Natural killer cell treated with Interleukin-12 subunit alpha and Interleukin-12 subunit beta and Interleukin-15 and Interleukin-18, amount 100 ng/mL, for 72 hours (primary cell): ENCODE measurements around the gene PIP5K1B. TPM values are rescaled to one million over a fixed set of nuclear protein-coding genes. Genes with fewer than 3 reads are reported as not detected.

ENCODE experiments used
- ATAC-seq, 2 donors: fragments of 150-1000 bp; cut with Tn5 transposase in 1 of 2; sonication (Bioruptor Pico), chemical (Tn5 transposase) in 1 of 2; 2 replicates each; pipeline ENCODE4 v1.10.0; 2021
- DNase-seq: peaks from one replicate; pipeline ENCODE4 v3.0.0; 2022; ENCODE audit warnings: low spot score
- H3K27ac Mint-ChIP-seq, 2 donors: 1 replicate in 1 of 2; 2 replicates in 1 of 2; pipeline ENCODE4 v1.8.0; 2022; ENCODE audit warnings: mixed read lengths in 2 of 2, mild to moderate bottlenecking in 1 of 2, moderate library complexity in 1 of 2
- H3K27me3 Mint-ChIP-seq, 2 donors: 1 replicate in 1 of 2; 2 replicates in 1 of 2; pipeline ENCODE4 v1.8.0; 2022; ENCODE audit warnings: mixed read lengths in 2 of 2
- H3K36me3 Mint-ChIP-seq: one replicate; pipeline ENCODE4 v1.8.0; 2022; ENCODE audit warnings: mixed read lengths
- H3K4me1 Mint-ChIP-seq, 2 donors: 1 replicate in 1 of 2; 2 replicates in 1 of 2; pipeline ENCODE4 v1.8.0; 2022; ENCODE audit warnings: low read depth in 2 of 2, mixed read lengths in 2 of 2, mild to moderate bottlenecking in 1 of 2
- H3K4me3 Mint-ChIP-seq: one replicate; pipeline ENCODE4 v1.8.0; 2022; ENCODE audit warnings: mixed read lengths
- H3K9me3 Mint-ChIP-seq: 2 replicates; pipeline ENCODE4 v1.8.0; 2022; ENCODE audit warnings: mixed read lengths
- total RNA-seq, 2 donors: library from RNA; stranded (reverse); gene quantifications; one replicate each; pipeline ENCODE4 v1.2.3, GENCODE V29; 2022

The PIP5K1B gene
- total RNA-seq, 2 donors from 2014 or later: 0.24 to 0.73 TPM

DNA sequence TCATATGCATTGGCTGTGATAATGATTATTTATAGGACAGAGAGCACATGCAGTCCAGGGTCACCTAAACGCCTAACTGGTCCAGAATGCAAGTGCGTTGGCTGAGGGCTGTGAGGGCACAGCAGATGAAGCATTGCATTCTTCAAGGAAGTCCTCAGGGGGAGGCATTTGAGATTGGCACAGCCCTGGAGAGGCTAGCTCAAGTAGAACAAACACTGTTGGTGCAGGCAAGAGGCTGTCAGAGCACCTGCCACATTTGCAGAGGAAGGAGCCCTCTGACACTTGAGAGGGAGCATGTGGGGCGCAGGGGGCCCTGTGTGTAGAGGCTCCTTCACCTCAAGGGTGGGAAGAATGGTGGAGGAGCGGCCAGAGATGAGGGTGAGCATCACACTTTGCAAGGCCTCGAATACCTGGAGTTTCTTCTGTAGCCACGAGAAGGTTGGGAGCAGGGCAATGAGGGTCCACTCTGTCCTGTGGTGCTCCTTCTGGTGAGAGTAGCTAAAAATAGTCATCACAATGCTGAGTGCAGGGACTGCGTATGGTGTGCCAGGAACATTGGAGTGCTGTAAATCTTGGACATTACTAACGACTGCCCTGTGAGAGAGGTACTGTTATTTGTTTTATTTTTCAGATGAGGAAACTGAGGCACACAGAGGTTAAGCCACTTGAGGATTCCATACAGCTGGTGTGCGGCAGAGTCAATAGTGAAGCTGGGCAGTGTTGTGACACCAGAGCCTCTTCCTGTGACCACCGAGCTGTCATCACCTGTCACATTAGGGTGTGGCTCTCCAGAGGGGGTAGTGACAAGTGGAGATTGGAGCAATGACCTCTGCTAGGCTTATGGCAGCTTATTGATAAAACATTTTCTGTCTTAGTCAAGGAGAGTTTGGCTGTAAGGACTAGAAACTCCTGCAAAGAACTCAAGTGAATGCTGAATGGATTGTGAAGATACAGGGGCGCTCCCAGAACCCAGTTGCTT lies 100.2 kb downstream of the PIP5K1B start:
- H3K4me1 Mint-ChIP-seq: no peaks in the 10 kb centered on the region
- no peak overlapping the region for H3K27ac Mint-ChIP-seq
- ATAC-seq: no peak
- H3K27me3 Mint-ChIP-seq: peaks cover 0 to 2% of the 10 kb centered on the region in 2 donors
- H3K36me3 Mint-ChIP-seq: no peaks in the 10 kb centered on the region
- H3K4me3 Mint-ChIP-seq: no peak overlapping the region
- H3K9me3 Mint-ChIP-seq: no peaks in the 10 kb centered on the region
- DNase-seq: no peak

DNA sequence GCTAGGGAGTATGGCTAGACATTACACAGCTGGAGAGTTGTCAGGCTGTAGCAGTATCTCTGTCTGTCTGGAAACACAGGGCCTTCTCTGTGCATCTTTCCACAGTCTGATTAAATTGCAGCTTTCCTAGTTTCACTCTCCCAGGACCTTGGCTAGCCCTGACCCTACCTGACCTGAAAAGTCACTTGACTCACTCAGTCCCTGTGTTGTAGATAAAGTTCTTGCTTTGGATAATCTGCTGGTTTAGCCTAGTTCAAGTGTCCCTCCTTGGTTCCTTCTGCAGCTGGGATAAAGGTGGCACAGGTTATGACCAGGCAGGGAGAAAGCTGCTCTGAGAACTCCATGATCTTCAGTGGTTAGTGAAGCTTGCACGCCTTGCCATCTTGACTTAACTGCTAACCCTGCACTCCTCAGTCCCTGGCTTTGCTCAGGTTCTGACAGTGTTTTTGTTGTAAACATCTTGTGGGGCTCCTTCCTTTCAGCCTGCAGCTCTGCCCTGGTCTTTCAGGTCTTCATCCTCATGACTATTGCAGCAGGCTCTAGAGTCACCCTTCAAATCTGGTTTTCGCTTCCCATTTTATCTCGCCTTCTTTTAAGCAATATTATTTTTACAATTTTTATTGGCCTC lies 101.0 kb downstream of the PIP5K1B start:
- H3K4me3 Mint-ChIP-seq: no peak overlapping the region
- DNase-seq (no peak), ATAC-seq (peak in 1 of 2 donors; percentile 10)
- H3K27me3 Mint-ChIP-seq: peaks cover 0 to 2% of the 10 kb centered on the region in 2 donors
- no peaks in the 10 kb centered on the region for H3K4me1 Mint-ChIP-seq
- H3K36me3 Mint-ChIP-seq: no peaks in the 10 kb centered on the region
- H3K27ac Mint-ChIP-seq: no peak overlapping the region
- H3K9me3 Mint-ChIP-seq: no peaks in the 10 kb centered on the region

DNA sequence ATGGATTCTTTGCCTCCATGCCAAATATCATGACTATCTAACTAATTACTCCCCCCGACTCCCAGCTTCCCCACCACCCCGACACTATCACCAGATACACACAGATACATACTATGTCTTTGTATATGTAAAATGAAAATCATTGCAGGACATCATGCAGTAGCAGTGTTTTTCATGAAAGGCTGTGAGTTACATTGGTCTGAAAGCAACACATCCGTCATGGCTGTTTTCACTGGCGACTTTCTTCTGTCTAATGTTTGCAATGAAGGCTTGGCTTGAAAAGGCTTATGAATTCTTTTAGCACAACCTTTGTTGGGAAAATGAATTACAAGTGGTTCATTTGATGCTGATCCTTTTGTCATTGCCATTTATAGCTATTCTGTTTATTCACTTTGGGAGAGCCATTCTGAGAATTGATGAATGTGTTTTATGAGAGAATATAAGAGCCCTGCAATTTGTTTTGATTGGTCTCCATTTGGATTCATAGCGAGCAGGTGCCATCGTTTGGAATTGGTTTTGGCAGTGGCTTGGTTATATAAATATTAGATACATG lies 103.4 kb downstream of the PIP5K1B start:
- Mint-ChIP-seq H3K4me1 (no peaks in the 10 kb centered on the region), H3K27ac (no peak overlapping the region), H3K27me3 (peaks cover 10 to 19% of the 10 kb centered on the region in 2 donors), H3K36me3 (no peaks in the 10 kb centered on the region), H3K9me3 (no peaks in the 10 kb centered on the region), H3K4me3 (no peak overlapping the region)
- DNase-seq: no peak
- ATAC-seq: no peak

DNA sequence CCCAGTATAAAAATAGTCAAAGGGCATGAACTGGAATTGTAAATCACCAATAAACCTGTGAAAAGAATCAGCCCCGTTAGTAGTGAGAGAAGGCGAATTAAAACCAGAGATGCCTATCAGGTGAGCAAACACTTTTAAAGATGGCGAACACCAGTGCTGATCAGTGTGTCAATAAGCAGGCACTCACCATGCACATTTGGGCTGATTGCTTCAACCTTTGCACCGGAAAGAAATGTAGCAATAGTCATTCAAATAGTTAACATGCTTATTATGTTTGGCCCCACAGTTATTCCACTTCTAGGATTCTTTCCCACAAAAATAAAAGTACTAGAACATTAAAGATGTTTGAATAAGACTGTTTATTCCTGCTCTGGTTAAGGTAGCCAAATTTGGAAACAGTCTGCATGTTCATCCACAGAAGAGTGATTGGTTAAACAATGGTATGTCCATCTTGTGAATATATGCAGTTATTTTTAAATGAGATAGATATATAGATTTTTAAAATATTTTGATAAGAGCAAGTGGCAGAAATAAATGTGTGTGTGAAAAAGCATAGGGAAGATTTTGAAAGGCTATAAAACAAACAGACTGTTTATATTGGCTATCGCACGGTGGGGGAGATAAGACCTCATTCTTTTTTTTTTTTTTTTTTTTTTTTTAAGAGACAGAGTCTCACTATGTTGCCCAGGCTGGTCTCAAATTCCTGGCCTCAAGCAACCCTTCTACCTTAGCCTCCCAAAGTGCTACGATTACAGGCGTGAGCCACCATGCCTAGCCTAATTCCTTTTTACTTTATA lies 112.2 kb downstream of the PIP5K1B start:
- Mint-ChIP-seq H3K4me3 (no peak overlapping the region), H3K27ac (no peak overlapping the region), H3K9me3 (no peaks in the 10 kb centered on the region), H3K4me1 (no peaks in the 10 kb centered on the region), H3K27me3 (peaks cover 16 to 21% of the 10 kb centered on the region in 2 donors), H3K36me3 (no peaks in the 10 kb centered on the region)
- ATAC-seq (no peak), DNase-seq (no peak)

DNA sequence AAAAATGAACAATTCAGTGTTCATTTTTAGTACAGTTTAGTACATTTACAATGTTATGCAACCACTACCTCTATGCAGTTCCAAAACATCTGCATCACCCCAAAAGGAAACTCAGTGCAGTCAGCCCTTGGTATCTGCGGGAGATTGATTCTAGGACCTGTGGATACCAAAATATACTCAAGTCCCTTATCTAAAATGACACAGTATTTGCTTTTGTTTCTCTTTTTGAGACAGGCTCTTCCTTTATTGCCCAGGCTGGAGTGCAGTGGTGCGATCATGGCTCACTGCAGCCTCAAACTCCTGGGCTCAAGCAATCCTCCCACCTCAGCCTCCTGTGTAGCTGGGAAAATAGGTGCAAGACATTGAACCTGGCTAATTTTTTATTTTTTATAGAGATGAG lies 114.0 kb downstream of the PIP5K1B start:
- ATAC-seq (no peak), DNase-seq (no peak)
- Mint-ChIP-seq H3K27ac (no peak overlapping the region), H3K4me1 (no peaks in the 10 kb centered on the region), H3K36me3 (no peaks in the 10 kb centered on the region), H3K9me3 (no peaks in the 10 kb centered on the region), H3K27me3 (peaks cover 6 to 14% of the 10 kb centered on the region in 2 donors), H3K4me3 (no peak overlapping the region)

DNA sequence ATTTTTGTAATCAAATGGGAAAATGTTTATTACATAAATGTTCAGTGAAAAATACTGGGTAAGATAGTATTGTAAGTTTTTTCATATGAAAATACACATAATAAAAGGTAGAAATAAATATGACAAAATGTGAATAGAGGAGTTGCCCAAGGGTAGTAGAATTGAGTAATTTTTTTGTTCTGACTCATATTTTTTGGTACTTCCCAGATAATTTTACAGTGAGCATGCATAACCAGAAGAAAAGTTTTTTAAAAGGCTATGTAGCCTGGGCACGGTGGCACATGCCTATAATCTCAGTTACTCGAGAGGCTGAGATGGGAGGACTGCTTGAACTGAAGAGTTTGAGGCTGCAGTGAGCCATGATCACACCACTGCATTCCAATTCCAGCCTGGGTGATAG lies 116.9 kb downstream of the PIP5K1B start:
- no peaks in the 10 kb centered on the region for H3K9me3 Mint-ChIP-seq
- no peak for ATAC-seq

DNA sequence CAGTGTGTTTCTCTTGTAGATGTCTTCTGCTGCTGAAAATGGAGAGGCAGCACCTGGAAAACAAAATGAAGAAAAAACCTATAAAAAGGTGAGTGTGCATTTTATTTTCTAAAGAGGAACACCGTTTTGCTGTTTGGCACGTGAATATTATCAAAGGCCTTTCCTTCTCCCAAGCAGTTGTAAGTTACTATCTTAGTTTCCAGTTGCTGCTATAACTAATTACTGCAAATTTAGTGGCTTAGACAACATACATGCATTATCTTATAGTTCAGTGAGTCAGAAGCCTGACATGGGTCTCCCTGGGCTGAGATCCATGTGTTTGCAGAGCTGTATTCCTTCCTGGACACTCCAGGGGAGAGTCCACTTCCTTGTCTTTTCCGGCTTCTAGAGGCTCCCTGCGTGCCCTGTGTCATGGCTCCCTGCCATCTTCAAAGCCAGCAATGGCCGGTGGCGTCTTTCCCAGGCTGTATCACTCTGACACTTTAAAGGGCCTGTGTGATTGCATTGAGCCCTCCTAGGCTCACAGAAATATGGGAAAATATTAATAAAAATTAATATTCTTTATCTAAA lies 117.6 kb downstream of the PIP5K1B start:
- peaks cover 6 to 14% of the 10 kb centered on the region in 2 donors for H3K27me3 Mint-ChIP-seq
- no peak overlapping the region for H3K4me3 Mint-ChIP-seq
- DNase-seq (no peak), ATAC-seq (no peak)
- no peaks in the 10 kb centered on the region for H3K4me1 Mint-ChIP-seq
- no peaks in the 10 kb centered on the region for H3K9me3 Mint-ChIP-seq
- H3K27ac Mint-ChIP-seq: no peak overlapping the region
- no peaks in the 10 kb centered on the region for H3K36me3 Mint-ChIP-seq

More for the DNA sequence above, 116.9 kb downstream of the PIP5K1B start:
- H3K4me3 Mint-ChIP-seq: no peak overlapping the region
- no peak for DNase-seq
- no peaks in the 10 kb centered on the region for H3K4me1 Mint-ChIP-seq
- no peaks in the 10 kb centered on the region for H3K36me3 Mint-ChIP-seq
- H3K27ac Mint-ChIP-seq: no peak overlapping the region
- H3K27me3 Mint-ChIP-seq: peaks cover 6 to 14% of the 10 kb centered on the region in 2 donors

DNA sequence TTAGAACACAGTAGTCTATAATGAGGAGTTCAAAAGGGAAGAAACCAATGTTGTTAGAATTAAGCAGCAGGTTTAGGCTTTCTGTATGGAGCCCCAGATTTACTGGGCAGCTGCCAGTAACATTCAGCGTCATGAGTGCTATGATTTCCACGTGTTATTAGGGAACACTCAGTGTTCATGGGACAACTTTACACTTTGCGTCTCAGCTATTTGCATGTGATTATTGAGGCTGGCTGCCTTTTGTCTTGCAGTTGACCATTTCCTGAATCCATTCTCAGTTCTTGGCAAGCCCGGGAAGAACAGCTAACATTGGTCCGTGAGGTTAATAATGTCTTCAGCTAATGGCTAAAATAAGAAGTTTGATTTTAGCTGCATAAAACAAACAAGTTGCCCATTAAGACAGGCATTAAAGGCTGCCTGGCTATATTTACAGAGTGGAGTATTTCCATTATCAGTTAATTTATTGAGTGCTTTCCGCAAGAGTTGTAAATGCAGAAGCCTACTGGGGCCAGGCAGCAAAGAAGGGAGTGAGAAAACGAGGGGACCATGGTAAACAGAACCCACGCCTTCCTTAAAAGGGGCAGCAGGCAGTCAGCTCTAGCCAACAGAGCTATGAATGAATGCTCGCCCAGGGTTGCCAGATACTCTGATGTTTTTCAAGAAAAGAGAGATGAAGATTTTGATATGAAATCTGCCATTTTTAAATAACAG lies 120.9 kb downstream of the PIP5K1B start:
- Mint-ChIP-seq H3K27me3 (peaks cover 0 to 5% of the 10 kb centered on the region in 2 donors), H3K4me3 (no peak overlapping the region), H3K36me3 (no peaks in the 10 kb centered on the region), H3K9me3 (no peaks in the 10 kb centered on the region), H3K27ac (no peak overlapping the region), H3K4me1 (no peaks in the 10 kb centered on the region)
- ATAC-seq (no peak), DNase-seq (no peak)

DNA sequence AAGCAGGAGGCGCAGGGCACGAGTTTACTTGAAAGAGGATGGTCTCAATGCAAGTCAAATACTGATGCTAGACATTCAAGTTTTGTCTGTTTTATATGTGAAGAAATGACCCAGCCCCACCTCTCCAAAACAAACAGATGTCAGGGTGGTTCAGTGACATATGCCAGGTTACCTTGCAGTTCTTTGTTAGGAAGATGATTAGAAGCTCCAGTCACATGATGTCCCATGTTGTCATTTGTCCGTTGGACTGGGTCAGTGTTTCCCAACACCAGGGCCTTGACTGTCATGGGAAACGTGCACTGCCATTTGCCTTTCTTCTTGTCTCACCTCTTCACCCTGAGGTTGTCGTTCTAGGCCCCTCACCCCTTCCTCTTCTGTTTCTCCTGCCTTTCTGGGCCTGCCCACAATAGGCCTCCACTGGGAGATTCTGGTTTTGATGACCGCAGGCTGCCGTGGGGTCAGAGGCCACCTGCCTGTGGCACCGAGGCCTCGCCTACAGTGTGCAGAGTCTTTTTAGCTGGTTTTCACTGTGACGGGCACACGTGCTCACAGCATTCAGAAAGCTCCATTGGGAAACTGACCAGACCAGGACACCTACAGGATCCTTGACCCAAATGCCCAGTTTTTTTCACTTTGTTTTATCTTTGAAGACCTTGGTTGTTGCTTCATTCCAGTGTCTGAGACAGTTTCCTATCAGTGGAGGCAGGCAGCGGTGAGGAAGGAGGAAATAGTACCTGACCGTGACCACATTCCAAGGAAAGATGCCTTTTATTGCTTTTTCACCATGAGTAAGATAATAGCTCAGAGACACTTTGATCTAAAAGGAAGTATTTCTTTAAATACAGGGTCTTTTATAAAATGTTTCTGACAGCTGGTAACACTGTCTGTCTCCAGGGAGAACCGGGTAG lies 123.1 kb downstream of the PIP5K1B start:
- DNase-seq: no peak

DNA sequence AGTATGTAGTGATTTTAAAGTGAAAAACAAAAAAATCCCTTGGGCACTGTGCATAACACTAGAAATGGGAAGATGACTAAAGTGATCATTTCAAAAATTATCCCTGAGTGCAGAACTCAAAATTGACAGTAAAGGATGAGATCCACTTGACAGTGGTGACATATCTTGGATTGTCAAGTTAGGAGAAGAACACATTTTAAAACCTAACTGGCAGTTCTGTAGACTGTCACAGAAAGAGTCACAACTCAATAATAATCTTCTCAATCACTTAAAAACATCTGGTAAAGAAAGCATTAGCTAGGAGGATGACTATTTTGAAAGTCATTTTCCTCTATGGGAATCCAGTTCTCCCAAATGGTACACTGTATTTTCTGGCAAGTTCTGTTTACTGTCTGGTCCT lies 127.1 kb downstream of the PIP5K1B start:
- Mint-ChIP-seq H3K4me3 (no peak overlapping the region), H3K4me1 (no peaks in the 10 kb centered on the region), H3K27ac (no peak overlapping the region), H3K27me3 (peaks cover 0 to 17% of the 10 kb centered on the region in 2 donors), H3K36me3 (no peaks in the 10 kb centered on the region), H3K9me3 (no peaks in the 10 kb centered on the region)
- DNase-seq (no peak), ATAC-seq (no peak)

More for the DNA sequence above, 123.1 kb downstream of the PIP5K1B start:
- ATAC-seq: no peak
- Mint-ChIP-seq H3K27ac (no peak overlapping the region), H3K36me3 (no peaks in the 10 kb centered on the region), H3K27me3 (peaks cover 0 to 10% of the 10 kb centered on the region in 2 donors), H3K4me3 (no peak overlapping the region), H3K4me1 (no peaks in the 10 kb centered on the region), H3K9me3 (no peaks in the 10 kb centered on the region)

DNA sequence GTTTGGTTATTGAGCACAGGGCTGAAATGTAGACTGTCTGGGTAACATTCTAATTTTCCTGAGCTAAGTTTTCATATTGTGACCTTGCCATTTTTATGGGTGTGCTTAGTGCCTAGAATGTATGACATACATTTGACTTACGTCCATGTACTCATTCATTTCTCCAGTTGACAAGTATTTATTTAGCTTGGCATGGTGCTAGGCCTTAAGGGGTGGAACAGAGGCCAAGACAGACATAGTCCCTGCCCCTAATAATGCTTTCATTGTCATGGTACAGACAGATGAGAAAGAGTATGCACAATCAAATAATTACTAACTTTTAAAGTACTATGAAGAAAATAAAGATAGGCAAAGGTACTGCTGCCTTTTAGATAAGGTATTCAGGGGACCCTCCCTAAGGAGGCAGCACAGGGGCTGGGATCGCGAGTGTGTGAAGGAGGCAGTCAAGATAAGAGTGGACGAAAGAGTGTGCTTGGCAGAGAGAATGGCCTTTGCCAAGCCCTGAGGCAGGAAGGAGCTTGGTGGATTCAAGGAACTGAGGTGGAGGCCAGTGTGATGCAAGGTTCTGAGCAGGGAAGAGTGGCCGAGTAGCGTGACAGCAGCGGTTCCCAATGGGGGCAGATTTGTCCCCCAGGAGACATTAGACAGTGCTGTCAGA lies 128.0 kb downstream of the PIP5K1B start:
- Mint-ChIP-seq H3K9me3 (no peaks in the 10 kb centered on the region), H3K36me3 (no peaks in the 10 kb centered on the region), H3K4me1 (no peaks in the 10 kb centered on the region), H3K27me3 (peaks cover 0 to 17% of the 10 kb centered on the region in 2 donors), H3K4me3 (no peak overlapping the region), H3K27ac (no peak overlapping the region)
- no peak for ATAC-seq
- DNase-seq: no peak
